ENCODE results near the gene GYG2.
"Not testable (repeated sequence)": the region's sequence is repeated elsewhere in the genome, so short reads cannot be mapped to it uniquely, and the experiment has no call there.

GYG2 gene

DNA sequence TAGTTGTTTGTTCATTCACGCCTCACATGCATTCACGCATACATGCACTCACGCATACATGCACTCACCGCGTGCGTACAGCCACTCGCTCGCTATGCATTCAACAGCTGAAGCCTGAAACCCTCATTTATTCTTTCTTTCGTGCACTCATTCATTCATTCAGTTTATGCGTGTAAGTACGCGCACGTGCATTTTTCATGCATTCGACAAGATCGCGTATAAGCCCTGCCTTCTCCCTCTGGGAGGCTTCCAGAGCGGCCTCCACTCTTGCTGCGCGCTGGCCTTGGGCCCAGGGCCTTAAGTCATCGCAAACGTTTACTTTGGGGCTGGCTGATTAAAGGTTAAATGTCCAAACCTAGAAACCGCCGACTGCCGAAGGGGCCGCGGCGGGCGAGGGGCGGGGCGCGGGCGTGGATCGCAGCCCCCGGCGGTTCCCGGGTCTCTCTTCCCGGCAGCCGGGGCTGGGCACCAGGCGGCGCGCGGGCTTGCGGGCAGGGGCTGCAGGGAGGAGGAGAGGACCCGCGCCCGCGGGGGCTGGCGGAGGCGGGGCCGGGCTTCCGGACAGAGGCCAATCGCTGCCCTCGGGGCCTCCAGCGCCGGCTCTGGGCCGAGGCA lies at the start of gene GYG2:
Gene GYG2, plus strand, starts transcription at position 587 of the 615 bp plus-strand sequence. CDS start 1,259 bp downstream, outside the sequence.
- DNase-seq = no peak

DNA sequence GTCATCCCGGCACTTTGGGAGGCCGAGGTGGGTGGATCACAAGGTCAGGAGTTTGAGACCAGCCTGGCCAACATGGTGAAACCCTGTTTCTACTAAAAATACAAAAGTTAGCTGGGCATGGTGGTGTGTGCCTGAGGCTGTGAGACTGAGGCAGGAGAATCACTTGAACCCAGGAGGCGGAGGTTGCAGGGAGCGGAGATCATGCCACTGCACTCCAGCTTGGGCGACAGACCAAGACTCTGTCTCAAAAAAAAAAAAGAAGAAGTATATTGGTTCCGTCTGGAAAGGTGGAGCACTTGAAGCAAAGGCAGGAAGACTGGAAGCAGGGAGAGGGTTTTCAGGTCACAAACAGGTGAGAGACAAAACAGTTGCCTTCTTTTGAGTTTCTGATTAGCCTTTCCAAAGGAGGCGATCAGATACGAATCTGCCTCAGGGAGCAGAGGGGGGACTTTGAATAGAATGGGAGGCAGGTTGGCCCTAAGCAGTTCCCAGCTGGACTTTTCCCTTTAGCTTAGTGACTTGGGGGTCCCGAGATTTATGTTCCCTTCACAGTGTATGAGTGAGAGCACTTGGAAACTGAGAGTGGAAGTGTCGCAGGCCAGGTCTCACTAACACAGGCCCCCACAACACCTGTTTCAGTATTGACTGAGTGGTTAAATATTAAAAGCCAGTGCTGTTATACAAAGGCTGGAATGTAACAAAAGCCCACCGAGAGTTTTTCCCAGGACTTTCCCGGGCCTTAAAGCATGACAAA lies 48.1 kb upstream of the GYG2 start:
- DNase-seq = peak; percentile 22

DNA sequence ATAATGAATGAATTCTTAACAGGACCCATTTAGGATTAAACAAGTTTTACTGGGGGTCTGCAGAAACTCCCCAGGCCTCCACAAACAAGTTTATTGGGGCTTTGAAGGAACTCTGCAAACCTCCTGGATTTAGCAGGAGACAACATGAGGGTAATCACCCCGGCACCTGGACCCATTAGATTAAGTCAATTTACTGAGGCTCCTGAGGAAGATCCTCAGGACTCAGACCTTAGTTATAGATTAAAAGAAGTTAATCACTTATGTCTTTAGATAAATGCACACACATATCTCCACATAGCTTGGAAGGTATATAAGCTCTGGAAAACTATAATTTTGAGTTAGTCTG lies 47.5 kb upstream of the GYG2 start:
- DNase-seq = no peak

DNA sequence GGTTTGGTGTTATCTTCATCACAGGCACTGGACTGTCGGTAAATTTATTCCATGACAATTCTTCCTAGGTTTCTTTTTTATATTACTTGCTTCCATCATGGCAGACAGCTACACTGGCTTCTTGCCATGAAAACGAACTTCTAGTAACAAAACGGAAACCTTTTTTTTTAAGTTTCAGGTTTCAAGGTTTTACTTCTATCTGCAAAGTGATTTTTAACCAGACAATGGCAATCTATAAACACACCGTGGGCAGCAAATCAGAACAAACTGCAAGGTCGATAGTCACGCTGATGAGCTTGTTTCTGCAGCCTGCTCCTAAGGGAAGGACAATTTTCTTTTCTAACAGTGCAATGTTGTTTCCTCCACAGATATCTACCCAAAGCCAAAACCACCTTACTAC lies 47.0 kb upstream of the GYG2 start:
- no peak for DNase-seq

DNA sequence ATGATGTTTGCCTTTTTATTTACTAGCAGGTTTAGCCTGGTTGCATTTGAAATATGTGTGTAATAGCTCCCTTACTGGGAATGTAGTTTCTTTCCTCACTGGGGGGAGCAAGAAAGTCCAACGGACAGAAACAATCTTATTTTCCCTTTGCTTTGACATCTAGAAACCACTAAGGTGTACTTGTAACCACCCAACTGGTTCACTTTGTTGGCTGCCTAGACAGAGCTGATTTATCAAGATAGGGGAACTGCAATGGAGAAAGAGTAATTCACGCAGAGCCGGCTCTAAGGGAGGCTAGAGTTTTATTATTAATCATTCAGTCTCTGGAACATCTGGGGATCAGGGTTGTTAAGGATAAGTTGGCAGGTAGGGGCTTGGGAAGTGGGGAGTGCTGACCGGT lies 46.6 kb upstream of the GYG2 start:
- DNase-seq = no peak

DNA sequence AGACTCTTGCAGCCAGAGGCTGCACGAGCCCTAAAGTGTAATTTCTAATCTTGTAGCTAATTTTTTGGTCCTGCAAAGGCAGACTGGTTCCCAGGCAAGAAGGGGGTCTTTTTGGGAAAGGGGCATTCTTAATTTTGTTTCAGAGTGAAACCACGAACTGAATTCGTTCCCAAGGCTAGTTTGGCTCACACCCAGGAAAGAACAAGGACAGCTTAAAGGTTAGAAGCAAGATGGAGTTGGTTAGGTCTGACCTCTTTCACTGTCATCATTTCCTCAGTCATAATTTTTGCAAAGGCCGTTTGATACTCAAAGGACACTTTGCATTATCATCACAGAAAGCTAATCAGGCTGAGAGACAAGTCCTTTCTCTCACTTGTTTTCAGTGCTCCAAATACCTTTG lies 46.0 kb upstream of the GYG2 start:
- DNase-seq = no peak

DNA sequence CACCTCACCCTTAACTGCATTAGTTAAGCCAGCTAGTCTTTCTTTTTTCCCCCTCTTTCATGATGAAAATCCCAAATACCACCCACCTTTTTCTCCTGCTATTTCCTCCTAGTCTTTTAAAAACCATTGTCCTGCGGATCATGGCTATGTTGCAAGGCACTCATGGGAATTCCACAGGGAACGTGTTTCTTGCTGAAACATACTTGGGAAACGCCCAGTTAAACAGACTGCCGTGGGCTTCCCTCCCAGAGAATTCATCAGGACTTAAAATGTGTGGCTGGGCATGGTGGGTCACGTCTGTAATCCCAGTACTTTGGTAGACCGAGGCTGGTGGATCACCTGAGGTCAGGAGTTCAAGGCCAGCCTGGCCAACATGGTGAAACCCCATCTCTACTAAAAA lies 44.7 kb upstream of the GYG2 start:
- no peak for DNase-seq

DNA sequence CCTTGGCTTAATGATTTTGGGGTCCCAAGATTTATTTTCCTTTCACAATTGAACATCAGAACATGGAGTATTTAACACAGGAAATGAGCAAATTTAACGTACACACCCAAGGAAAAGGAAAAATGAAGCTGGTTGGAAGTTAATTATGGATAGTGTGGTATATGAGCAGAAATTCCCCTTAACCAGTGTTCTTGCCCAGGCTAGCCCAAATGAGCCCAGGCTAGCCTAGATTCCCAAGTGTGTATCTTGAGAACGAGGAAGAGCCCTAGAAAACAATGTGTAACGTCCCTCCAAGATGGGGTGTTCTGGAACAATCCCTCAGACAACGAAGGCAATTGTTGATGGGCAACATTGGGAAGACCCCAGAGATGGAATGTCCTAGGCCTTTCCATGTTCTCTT lies 43.2 kb upstream of the GYG2 start:
- DNase-seq = no peak

DNA sequence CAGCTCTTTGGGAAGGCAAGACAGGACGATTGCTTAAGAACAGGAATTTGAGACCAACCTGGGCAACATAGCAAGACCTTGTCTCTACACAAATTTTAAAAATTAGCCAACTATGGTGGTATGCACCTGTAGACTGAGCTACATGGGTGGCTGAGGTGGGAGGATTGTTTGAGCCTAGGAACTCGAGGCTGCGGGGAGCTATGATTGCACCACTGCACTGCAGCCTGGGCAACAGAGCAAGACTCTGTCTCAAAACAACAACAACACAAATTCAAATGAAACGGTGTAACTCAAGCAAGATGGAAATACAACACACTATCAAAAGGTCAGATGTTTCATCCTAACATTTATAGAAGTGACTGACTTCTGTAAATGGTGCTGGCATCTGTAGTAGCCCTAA lies 39.8 kb upstream of the GYG2 start:
- DNase-seq = no peak

DNA sequence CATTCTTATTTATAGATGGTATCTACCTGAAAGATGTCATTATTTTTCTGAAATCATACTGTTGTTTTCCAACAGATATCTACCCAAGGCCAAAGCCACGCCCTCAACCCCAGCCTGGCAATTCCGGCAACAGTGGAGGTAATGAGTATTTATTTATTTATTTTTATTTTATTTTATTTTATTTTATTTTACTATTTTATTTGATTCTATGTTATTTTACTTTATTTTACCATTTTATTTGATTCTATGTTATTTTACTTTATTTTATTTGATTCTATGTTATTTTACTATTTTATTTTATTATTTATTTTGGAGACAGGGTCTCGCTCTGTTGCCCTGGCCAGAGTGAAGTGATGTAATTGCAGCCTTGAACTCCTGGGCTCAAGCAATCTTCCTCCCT lies 39.2 kb upstream of the GYG2 start:
- DNase-seq = no peak

DNA sequence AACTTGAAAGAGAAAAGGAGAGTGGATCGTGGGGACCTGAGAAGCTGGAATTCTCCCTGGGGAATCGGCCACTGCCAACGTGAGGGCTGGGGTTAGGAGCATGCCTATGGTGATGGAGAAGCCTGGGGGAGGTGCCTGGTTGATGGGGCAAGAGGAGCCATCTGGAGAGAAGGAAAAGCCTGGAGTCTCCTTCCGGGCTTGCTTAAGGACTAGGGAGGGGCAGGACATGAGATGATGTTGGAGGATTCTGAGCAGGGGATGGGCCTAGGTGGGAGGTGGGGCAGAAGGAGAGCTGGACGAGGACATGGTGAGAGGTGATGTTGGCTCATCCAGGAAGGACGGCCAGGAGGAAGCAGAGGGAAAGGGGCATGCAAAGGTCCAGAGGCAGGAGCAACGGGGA lies 35.0 kb upstream of the GYG2 start:
- DNase-seq = no peak

DNA sequence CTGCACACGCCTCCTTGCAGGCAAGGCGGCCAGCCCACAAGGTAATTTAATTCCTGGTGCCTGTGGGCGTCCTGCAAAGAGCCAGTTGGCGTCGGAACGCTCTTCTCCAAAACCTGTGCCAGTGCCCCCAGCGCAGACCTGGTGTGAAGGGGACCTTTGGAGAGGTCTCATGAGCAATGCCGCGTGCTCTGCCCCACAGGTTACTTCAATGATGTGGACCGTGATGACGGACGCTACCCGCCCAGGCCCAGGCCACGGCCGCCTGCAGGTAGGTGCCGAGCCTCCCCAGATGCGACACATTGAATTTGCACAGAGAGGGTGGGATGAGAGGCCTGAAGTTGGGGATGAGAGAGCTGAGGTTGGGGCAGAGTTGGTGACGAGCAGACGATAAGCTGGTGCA lies 34.4 kb upstream of the GYG2 start:
- DNase-seq = no peak

DNA sequence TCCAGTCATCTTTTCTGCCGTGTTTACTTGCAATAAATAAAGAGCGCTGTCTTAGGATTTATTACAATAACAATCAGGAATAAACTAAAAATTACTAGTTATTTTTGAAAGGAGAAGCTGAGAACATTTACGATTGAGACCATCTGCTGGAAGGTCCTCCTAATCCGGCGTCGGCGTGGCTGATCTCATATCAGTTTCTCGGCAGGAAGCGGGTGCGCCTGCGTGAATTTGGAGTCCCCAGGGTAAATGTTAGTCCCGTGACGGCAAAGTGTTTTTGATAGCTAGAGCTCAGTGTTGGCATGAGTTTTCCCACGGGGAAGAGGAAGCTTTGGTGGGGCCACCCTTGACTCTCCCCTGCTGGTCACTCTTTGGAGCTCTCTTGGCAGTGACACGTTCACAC lies 31.9 kb upstream of the GYG2 start:
- DNase-seq = not testable (repeated sequence)

DNA sequence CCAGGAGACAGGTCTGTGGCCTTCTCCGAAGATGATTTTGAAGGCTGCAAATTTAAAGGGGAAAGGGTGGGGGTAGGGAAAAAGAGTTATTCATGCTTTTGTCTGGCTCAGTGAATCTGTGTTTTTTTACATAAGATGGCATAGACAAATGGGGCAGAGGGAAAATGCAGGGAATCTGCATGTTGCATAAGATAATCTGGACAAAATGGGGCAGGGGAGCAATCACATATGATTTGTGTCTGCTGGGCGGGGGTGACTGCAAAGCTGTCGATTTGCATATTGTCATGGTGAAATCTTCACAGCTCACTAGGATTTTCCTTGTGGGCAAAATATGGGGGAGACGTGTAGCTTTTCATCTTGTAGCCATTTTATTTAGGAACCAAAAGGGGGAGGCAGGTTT lies 29.4 kb upstream of the GYG2 start:
- peak; percentile 36 for DNase-seq

DNA sequence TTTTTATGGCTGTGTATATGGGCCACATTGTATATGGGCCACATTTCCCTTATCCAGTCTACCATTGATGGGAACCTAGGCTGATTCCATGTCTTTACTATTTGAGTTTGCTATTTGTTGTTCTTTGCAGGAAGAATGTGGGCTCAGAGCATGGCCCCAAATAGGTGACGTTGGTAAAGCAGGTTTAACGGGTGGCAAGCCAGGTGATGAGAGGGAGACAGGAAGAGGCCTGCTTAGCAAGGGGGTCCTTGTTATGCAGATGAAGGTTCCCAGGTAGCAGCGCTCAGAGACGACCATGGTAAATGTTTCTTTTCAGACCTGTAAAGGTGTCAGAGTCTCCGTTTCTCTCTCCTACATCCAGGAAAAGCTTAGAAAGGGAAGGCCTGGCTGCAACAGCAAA lies 28.8 kb upstream of the GYG2 start:
- not testable (repeated sequence) for DNase-seq

DNA sequence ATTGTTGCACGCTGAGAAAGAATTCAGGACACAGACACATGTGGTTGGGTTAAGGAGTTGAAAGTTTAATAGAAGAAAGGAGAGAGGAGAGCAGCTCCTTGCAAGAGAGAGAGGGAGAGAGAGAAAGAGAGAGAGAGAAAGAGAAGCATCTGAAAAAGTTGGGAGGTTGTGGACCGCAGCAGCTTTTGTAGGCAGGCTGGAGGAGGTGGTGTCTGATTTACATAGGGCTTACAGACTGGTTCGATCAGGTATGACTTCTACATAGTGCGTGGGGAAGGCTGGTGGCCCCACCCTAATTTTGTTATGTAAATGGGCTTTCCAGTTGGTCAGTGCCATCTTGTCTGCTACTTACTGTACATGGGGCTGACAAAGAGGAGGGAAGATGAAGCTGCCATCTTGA lies 27.5 kb upstream of the GYG2 start:
- no peak for DNase-seq

DNA sequence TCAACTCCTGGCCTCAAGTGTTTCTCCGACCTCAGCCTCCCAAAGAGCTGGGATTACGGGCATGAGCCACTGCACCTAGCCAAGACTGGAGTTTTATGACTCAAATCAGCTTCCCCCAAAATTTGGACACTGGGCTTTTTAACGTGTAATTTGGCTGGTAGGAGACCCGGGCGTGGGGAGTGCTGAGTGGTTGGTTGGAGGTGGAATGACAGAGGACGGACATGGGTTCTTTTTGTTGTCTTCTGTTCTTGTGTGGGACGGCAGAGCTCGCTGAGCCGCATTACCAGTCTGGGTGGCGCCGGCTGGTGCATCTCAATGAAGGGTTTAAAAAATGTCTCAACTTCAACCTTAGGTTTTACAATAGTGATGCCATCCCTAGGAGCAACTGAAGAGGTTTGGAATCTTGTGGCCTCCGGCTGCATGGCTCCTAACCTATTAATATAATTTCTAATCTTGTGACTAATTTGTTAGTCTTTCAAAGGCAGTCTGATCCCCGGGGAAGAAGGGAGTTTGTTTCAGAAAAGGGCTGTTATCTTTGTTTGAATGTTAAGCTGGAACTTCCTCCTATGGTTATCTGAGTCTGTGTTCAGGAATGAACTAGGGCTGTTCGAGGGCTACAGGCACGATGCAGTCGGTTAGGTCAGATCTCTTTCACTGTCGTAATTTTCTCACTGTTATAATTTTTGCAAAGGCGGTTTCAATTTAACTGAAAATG lies 26.2 kb upstream of the GYG2 start:
- DNase-seq = not testable (repeated sequence)

DNA sequence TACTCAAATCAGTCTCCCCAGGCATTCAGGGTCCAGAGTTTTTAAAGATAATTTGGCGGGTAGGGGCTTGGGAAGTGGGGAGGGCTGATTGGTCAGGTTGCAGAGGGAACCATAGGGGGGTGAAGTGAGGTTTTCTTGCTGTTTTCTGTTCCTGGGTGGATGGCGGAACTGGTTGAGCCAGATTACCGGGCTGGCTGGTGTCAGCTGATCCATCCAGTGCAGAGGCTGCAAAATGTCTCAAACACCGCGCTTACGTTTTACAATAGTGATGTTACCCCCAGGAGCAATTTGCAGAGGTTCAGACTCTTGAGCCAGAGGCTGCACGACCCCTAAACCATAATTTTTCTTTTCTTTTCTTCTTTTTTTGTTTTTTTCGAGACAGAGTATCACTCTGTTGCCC lies 25.2 kb upstream of the GYG2 start:
- not testable (repeated sequence) for DNase-seq

DNA sequence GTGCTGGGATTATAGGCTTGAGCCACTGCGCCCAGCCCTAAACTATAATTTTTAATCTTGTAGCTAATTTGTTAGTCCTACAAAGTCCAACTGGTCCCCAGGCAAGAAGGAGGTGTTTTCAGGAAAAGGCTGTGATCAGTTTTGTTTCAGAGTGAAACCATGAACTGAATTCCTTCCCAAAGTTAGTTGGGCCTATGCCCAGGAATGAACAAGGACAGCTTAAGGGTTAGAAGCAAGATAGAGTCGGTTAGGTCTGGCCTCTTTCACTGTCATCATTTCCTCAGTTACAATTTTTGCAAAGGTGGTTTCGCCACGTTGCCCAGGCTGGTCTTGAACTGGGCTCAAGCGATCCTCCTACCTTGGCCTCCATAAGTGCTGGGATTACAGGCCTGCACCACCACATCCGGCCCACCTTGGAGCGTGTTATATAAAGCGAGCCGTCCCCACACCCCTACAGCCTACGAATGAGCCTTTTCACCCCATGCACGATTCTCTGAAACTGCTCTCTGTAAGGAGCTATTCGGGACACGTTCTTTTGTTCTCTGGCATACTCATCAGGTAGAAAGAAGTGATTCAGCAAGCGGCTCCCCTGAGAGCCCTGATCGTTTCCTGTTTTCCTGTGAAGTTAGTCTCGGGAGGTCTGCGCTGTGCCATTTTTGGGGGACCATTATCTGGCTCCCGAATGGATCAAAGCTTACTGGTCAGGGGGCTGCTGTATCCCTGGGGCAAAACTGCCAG lies 24.5 kb upstream of the GYG2 start:
- not testable (repeated sequence) for DNase-seq

DNA sequence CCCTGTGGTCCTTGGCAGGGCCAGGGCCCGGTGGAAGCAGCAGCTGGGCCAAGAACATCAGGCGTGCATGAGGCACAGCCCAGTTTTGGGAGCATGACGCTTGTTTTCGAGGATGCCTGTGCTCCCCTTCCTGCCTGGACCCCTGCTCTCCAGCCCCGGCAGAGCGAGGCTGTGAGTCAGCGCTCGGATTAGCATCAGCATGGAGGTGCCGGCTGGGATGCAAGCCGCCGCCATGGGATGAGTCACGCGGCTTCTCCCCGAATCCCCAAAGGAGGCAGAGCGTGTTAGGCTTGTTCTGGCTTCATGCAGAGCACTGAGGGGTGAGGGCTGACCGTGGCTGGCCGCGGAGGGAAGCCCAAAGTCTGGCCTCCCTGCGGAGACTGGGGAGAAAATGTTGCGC lies 23.9 kb upstream of the GYG2 start:
- DNase-seq = not testable (repeated sequence)

DNA sequence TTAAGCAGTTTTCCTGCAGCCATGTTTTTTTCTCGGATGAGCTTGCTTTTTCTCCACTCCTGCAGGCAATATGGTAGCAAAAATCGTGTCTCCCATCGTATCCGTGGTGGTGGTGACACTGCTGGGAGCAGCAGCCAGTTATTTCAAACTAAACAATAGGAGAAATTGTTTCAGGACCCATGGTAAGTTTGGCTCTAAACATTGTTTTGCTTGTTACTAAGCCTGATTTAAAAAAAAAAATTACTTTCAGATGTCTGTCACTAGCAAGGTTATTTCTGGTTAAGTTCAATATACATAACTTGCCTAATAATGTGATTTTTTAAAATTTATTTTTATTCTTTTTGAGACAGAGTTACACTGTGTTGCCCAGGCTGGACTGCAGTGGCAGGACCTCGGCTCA lies 17.5 kb upstream of the GYG2 start:
- DNase-seq = no peak

DNA sequence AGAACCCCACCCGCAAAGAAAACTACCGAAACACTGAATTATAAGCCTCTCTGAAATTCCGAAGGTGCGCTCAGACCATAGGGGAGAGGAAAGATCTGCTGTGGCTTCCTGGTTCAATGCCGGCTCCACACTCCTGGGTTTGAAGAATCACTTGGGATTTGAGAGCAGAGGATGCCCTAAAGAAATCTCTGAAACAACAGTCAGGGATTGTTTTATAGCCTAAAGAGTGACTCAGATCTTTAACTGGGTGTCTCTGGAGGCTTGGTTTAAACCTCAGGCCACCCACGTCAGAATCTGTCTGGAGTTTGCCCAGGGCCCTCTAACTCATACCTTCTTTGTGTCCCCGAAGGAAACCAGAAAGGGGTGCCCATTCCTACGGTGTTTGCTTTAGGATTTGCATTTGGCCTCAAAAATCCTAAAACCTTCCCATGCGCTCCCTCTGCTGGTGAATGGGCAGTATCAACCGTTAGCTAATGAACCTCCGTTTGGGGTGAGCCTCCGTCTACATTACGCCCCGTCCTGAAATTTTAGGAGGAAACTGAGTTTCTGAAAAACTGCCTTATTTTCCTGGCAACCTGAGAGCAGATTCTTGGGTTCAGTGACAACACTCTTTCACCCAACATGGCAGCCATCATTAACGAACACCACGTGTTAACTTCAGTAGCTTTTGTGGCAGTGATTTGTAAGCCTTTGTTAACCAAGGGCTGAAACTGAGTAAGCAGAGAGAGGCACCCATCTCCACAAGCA lies 16.4 kb upstream of the GYG2 start:
- not testable (repeated sequence) for DNase-seq

DNA sequence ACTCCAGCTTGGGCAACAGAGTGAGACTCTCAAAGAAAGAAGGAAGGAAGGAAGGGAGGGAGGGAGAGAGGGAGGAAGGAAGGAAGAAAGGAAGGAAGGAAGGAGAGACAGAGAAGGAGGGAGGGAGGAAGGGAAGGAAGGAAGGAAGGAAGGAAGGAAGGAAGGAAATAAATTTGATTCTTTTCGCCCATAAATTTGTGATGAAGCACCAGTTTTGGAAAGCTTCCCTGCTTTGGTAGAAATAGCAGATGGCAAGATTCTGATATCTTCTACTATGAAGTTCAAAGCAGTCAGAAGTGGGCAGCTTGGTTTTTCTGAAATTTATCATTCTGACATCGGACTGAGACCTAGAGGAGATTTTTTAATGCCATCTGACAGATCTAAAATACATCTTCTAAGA lies 11.7 kb upstream of the GYG2 start:
- no peak for DNase-seq

Data from NCI-H526 treated with DMSO at 0.1 percent for 48 hours (cell line).